WERI-Rb-1 (cell line): ENCODE data around the gene C8A.
A peak's percentile ranks its signal among the peaks of the same experiment; 100 is the strongest.

Source experiments
- DNase-seq: peaks from one replicate; pipeline ENCODE4 v3.0.0-alpha.2; 2020
- H3K27ac ChIP-seq: fragments of 250-450 bp; sonication (Bioruptor Pico); 2 replicates; pipeline ENCODE4 v1.5.1; 2020; ENCODE audit warnings: mild to moderate bottlenecking, moderate library complexity
- H3K27me3 ChIP-seq: fragments of 250-450 bp; sonication (Bioruptor Pico); 2 replicates; pipeline ENCODE4 v1.5.1; 2021; ENCODE audit warnings: mild to moderate bottlenecking, low read depth, moderate library complexity; ENCODE audit not compliant: insufficient read depth, severe bottlenecking
- H3K36me3 ChIP-seq: fragments of 250-450 bp; sonication (Bioruptor Pico); 2 replicates; pipeline ENCODE4 v1.5.1; 2020; ENCODE audit warnings: mild to moderate bottlenecking, moderate library complexity
- H3K4me3 ChIP-seq: 2 replicates; pipeline ENCODE4 v1.5.1; 2011; ENCODE audit warnings: low read depth, mild to moderate bottlenecking, control low read depth, low read length
- H3K9me3 ChIP-seq: fragments of 250-450 bp; sonication (Bioruptor Pico); 2 replicates; pipeline ENCODE4 v1.5.1; 2021; ENCODE audit warnings: mild to moderate bottlenecking, moderate library complexity; ENCODE audit not compliant: severe bottlenecking
- CTCF ChIP-seq: IDR thresholded peaks from 2 replicates; pipeline ENCODE4 v1.5.1; 2011; ENCODE audit warnings: low read depth, mild to moderate bottlenecking, control low read depth, inconsistent platforms, low read length

The C8A gene

GRCh38 chr1:56838759-56839158 lies 15.8 kb upstream of the C8A start:
- no peak for TF ChIP-seq CTCF
- no peak overlapping the region for H3K4me3 ChIP-seq
- H3K27ac ChIP-seq = no peak overlapping the region
- no peaks in the 10 kb centered on the region for H3K9me3 ChIP-seq
- DNase-seq = no peak
- no peaks in the 10 kb centered on the region for H3K27me3 ChIP-seq
- no peaks in the 10 kb centered on the region for H3K36me3 ChIP-seq

- Histone ChIP-seq H3K9me3 (no peaks in the 10 kb centered on the region), H3K4me3 (no peak overlapping the region), H3K27me3 (no peaks in the 10 kb centered on the region), H3K36me3 (no peaks in the 10 kb centered on the region), H3K27ac (no peak overlapping the region)
- no peak for DNase-seq
- no peak for TF ChIP-seq CTCF
Observed at GRCh38 chr1:56843544-56843943, 11.1 kb upstream of the C8A start.

- DNase-seq = peak; percentile 17
- no peak for TF ChIP-seq CTCF
- Histone ChIP-seq H3K27ac (no peak overlapping the region), H3K4me3 (no peak overlapping the region), H3K9me3 (no peaks in the 10 kb centered on the region), H3K27me3 (no peaks in the 10 kb centered on the region), H3K36me3 (no peaks in the 10 kb centered on the region)
Observed at GRCh38 chr1:56844545-56845136, 10.0 kb upstream of the C8A start.

GRCh38 chr1:56845343-56845742 lies 9.3 kb upstream of the C8A start:
- no peak for DNase-seq
- no peak overlapping the region for H3K27ac ChIP-seq
- no peaks in the 10 kb centered on the region for H3K27me3 ChIP-seq
- no peaks in the 10 kb centered on the region for H3K36me3 ChIP-seq
- no peaks in the 10 kb centered on the region for H3K9me3 ChIP-seq
- no peak for TF ChIP-seq CTCF
- H3K4me3 ChIP-seq = no peak overlapping the region

- no peak overlapping the region for H3K27ac ChIP-seq
- H3K4me3 ChIP-seq = no peak overlapping the region
- TF ChIP-seq CTCF = no peak
- no peaks in the 10 kb centered on the region for H3K36me3 ChIP-seq
- H3K27me3 ChIP-seq = no peaks in the 10 kb centered on the region
- H3K9me3 ChIP-seq = no peaks in the 10 kb centered on the region
- no peak for DNase-seq
Observed at GRCh38 chr1:56849750-56850149, 4.8 kb upstream of the C8A start.

- no peak overlapping the region for H3K27ac ChIP-seq
- H3K9me3 ChIP-seq = no peaks in the 10 kb centered on the region
- H3K4me3 ChIP-seq = no peak overlapping the region
- H3K36me3 ChIP-seq = no peaks in the 10 kb centered on the region
- TF ChIP-seq CTCF = no peak
- no peaks in the 10 kb centered on the region for H3K27me3 ChIP-seq
- no peak for DNase-seq
Observed at GRCh38 chr1:56850411-56850810, 4.2 kb upstream of the C8A start.
